ENCODE results near the gene IRF4.

IRF4 gene

DNA sequence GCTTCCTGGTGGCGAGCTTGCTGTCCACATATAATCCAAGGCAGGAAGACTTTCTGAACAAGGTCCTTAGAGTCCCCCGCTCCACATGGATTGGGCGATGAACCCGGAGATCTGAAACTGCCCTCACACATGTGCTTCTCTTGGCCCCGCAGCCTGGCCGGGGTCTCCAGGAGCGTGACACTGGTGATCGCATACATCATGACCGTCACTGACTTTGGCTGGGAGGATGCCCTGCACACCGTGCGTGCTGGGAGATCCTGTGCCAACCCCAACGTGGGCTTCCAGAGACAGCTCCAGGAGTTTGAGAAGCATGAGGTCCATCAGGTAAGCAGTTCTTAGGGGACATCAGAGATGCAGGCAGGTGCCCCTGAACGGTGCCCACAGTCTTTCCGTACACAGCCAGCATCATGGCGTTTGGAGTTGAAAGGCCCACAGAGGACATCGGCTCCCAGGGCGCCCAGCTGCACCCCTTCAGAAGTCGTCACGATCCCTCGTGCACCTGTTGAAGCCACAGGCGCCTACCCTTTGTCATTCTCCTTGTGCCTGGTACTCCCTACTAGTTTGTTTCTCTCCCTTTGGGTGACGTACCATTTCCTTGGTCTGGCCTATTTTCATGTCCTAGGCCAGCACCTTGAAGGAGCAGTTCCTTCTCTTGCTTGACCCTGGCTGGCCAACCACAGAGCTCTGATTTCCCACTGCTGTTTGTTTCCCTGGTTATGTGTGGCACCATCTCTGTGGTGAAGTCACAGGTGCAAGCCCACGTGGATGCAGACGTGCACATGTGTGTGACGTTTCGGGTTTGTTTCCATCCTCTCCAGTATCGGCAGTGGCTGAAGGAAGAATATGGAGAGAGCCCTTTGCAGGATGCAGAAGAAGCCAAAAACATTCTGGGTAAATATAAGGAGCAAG is 43.3 kb upstream of the IRF4 start:
- no peak overlapping the region for H3K4me3 ChIP-seq (ENCODE audit: extremely low read depth, insufficient read depth, low read length, poor library complexity, severe bottlenecking)
- no peaks in the 10 kb centered on the region for H3K4me1 ChIP-seq (ENCODE audit: control insufficient read depth, insufficient read depth, low read length, poor library complexity, severe bottlenecking)
- WGBS, 2 experiments (ENCODE audit: insufficient coverage in 2 of 2), result 91 to 92% methylated on average over 27 of the region's 27 CpGs
- H3K9me3 ChIP-seq (ENCODE audit: control insufficient read depth, low read length), result peaks cover 4% of the 10 kb centered on the region
- no peak overlapping the region for H3K27ac ChIP-seq (ENCODE audit: low read depth, low read length, severe bottlenecking)
- H3K36me3 ChIP-seq (ENCODE audit: control insufficient read depth, insufficient read depth, low read length), result peaks cover 13% of the 10 kb centered on the region

DNA sequence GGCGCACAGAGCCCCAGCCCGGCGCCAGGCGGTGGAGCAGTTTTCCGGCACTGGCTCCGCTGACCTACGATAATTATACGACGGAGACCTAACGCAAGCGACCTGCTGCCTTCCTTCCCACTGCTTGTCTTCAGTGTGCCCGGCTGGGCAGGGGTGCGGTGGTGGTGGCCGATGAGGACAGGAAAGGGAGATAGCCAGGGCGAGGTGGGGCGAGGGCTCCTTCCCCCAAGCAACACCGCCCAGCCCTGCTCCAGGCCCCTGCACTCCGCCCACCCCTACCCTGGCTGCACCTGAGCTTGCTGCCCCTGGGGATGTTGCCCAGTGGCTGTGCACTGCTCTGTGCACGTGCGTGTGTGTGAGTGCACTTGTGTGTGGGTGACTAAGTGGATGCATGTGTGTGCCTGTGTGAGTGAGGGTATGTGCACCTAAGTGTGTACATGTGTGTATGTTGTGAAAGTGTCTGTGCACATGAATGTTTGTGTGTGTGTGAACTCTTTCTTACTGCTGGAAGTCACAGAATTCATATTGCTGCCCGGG is 42.6 kb upstream of the IRF4 start:
- 88 to 92% methylated on average over 19 to 20 of the region's 21 CpGs for WGBS, 2 experiments (ENCODE audit: insufficient coverage in 2 of 2)
- Histone ChIP-seq H3K36me3 (ENCODE audit: control insufficient read depth, insufficient read depth, low read length) (peaks cover 13% of the 10 kb centered on the region), H3K9me3 (ENCODE audit: control insufficient read depth, low read length) (peaks cover 5% of the 10 kb centered on the region), H3K4me3 (ENCODE audit: extremely low read depth, insufficient read depth, low read length, poor library complexity, severe bottlenecking) (no peak overlapping the region), H3K4me1 (ENCODE audit: control insufficient read depth, insufficient read depth, low read length, poor library complexity, severe bottlenecking) (no peaks in the 10 kb centered on the region), H3K27ac (ENCODE audit: low read depth, low read length, severe bottlenecking) (no peak overlapping the region)

DNA sequence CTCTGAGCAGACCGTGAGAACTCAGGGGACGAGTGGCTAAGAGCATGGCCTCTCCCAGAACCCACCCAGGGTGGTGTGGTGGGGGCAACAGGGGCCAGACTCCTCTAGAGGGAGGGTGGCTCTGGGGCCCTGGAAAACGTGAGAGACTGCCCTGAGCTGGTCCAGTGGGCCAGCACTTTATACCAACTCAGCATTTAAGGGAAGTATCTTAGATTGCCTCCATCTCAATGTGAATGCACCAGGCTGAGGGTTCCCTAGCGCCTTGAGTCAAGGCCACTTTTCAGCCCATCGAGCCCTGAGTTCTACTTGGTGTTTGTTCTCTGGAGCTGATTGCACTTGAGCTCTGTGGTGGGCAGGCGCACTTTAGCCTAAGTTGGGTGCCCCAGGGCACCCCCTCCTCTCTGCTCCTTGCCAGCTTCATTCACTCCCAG is 42.0 kb upstream of the IRF4 start:
- 73 to 88% methylated on average over 5 to 6 of the region's 6 CpGs for WGBS, 2 experiments (ENCODE audit: insufficient coverage in 2 of 2)
- Histone ChIP-seq H3K36me3 (ENCODE audit: control insufficient read depth, insufficient read depth, low read length) (peaks cover 13% of the 10 kb centered on the region), H3K9me3 (ENCODE audit: control insufficient read depth, low read length) (peaks cover 5% of the 10 kb centered on the region), H3K4me3 (ENCODE audit: extremely low read depth, insufficient read depth, low read length, poor library complexity, severe bottlenecking) (no peak overlapping the region), H3K4me1 (ENCODE audit: control insufficient read depth, insufficient read depth, low read length, poor library complexity, severe bottlenecking) (no peaks in the 10 kb centered on the region), H3K27ac (ENCODE audit: low read depth, low read length, severe bottlenecking) (no peak overlapping the region)

DNA sequence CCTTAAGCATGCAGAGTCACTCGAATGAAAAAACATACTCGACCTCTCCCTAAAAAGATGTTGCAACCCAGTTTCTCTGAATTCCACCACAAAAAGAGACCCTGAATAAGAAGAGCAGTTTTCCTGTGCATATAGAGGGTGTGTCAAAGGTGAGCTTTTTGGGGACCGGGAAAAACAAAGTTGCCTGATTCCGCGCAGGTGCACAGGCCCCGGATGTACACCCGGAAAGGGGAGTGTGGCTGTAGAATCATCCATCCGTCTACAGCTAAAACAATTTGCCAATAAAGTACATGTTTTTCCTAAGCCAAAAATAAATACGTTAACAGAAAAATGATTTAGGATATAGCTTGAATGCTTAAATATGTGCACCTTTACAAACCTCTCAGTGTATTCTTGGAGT is 41.2 kb upstream of the IRF4 start:
- no peak overlapping the region for H3K27ac ChIP-seq (ENCODE audit: low read depth, low read length, severe bottlenecking)
- H3K4me3 ChIP-seq (ENCODE audit: extremely low read depth, insufficient read depth, low read length, poor library complexity, severe bottlenecking), result no peak overlapping the region
- H3K36me3 ChIP-seq (ENCODE audit: control insufficient read depth, insufficient read depth, low read length), result peaks cover 13% of the 10 kb centered on the region
- no peaks in the 10 kb centered on the region for H3K4me1 ChIP-seq (ENCODE audit: control insufficient read depth, insufficient read depth, low read length, poor library complexity, severe bottlenecking)
- WGBS, 2 experiments (ENCODE audit: insufficient coverage in 2 of 2), result 93 to 94% methylated on average over 4 to 5 of the region's 9 CpGs
- H3K9me3 ChIP-seq (ENCODE audit: control insufficient read depth, low read length), result peaks cover 8% of the 10 kb centered on the region

DNA sequence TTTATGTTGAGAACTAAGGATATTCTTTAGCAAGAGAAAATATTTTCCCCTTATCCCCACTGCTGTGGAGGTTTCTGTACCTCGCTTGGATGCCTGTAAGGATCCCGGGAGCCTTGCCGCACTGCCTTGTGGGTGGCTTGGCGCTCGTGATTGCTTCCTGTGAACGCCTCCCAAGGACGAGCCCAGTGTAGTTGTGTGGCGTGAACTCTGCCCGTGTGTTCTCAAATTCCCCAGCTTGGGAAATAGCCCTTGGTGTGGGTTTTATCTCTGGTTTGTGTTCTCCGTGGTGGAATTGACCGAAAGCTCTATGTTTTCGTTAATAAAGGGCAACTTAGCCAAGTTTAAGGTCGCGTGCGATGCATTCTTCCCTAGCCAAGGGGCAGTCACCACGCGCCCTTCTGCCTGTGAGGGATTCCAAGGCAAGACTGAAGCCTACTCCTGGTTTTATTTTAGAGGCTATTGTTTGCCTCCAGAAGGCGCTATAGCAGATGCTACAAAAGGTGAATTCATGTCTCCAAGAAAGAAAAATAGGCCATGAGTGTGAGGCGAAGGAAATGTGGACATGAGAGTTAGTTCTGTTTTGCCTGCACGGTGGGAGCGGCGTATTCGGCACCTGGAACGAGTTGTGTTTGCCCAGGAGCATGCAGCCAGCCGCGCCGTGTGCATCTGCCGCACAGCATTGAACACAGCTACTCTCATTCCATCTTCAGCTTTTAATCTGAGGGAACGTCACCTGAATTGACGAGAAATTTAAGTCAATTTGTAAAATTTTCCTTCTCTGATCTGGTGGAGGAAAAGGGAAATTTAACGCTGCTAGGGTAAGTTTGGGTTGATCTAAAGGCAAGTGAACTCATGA is 40.3 kb upstream of the IRF4 start:
- Histone ChIP-seq H3K36me3 (ENCODE audit: control insufficient read depth, insufficient read depth, low read length) (peaks cover 13% of the 10 kb centered on the region), H3K9me3 (ENCODE audit: control insufficient read depth, low read length) (peaks cover 9% of the 10 kb centered on the region), H3K4me1 (ENCODE audit: control insufficient read depth, insufficient read depth, low read length, poor library complexity, severe bottlenecking) (no peaks in the 10 kb centered on the region), H3K27ac (ENCODE audit: low read depth, low read length, severe bottlenecking) (no peak overlapping the region), H3K4me3 (ENCODE audit: extremely low read depth, insufficient read depth, low read length, poor library complexity, severe bottlenecking) (no peak overlapping the region)
- 89 to 90% methylated on average over 31 of the region's 31 CpGs for WGBS, 2 experiments (ENCODE audit: insufficient coverage in 2 of 2)

DNA sequence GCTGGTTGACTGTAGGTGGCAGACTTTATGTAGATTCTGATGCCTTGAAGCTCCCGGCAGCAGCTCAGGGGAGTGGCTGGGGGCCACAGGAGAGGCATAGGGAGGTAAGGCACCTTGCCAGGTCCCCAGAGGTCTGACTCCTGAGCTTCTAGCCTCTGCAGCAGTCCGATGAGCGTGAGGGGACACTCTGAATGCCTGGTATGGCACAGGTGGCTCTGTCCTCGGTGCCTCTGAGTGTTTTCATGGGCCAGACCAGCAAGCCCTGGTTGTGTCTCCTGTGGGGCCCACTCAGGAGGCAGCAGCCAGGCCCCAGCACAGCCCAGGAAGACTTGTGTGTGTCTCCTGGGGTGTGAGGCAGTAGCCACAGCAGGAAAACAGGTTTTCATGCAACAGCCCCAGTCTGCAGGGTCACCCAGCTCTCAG is 39.7 kb upstream of the IRF4 start:
- Histone ChIP-seq H3K36me3 (ENCODE audit: control insufficient read depth, insufficient read depth, low read length) (peaks cover 8% of the 10 kb centered on the region), H3K9me3 (ENCODE audit: control insufficient read depth, low read length) (peaks cover 9% of the 10 kb centered on the region), H3K4me3 (ENCODE audit: extremely low read depth, insufficient read depth, low read length, poor library complexity, severe bottlenecking) (no peak overlapping the region), H3K27ac (ENCODE audit: low read depth, low read length, severe bottlenecking) (no peak overlapping the region), H3K4me1 (ENCODE audit: control insufficient read depth, insufficient read depth, low read length, poor library complexity, severe bottlenecking) (no peaks in the 10 kb centered on the region)
- 67 to 80% methylated on average over 4 of the region's 4 CpGs for WGBS, 2 experiments (ENCODE audit: insufficient coverage in 2 of 2)

DNA sequence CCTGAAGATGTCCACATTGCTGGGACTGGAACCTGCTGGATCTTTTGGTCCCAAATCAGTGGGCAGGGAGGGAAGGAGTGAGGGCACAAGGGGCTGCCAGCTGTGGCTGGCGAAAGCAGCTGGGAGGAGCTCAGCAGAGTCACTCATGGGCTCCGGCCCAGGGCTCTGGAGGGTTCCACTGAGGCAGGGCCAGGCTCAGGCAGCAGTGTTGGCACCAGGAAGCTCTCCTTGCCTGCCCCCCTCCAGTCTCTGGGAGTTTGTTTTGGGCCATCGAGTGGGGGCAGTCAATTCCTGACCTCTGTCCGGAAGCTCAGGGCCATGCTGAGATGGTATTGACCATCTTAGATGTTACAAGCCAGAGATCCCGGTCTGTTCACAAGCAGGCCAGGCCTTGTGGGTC is 39.1 kb upstream of the IRF4 start:
- H3K9me3 ChIP-seq (ENCODE audit: control insufficient read depth, low read length), result peaks cover 9% of the 10 kb centered on the region
- H3K4me3 ChIP-seq (ENCODE audit: extremely low read depth, insufficient read depth, low read length, poor library complexity, severe bottlenecking), result no peak overlapping the region
- peaks cover 7% of the 10 kb centered on the region for H3K36me3 ChIP-seq (ENCODE audit: control insufficient read depth, insufficient read depth, low read length)
- H3K27ac ChIP-seq (ENCODE audit: low read depth, low read length, severe bottlenecking), result no peak overlapping the region
- WGBS, 2 experiments (ENCODE audit: insufficient coverage in 2 of 2), result 84 to 91% methylated on average over 5 of the region's 5 CpGs
- no peaks in the 10 kb centered on the region for H3K4me1 ChIP-seq (ENCODE audit: control insufficient read depth, insufficient read depth, low read length, poor library complexity, severe bottlenecking)

DNA sequence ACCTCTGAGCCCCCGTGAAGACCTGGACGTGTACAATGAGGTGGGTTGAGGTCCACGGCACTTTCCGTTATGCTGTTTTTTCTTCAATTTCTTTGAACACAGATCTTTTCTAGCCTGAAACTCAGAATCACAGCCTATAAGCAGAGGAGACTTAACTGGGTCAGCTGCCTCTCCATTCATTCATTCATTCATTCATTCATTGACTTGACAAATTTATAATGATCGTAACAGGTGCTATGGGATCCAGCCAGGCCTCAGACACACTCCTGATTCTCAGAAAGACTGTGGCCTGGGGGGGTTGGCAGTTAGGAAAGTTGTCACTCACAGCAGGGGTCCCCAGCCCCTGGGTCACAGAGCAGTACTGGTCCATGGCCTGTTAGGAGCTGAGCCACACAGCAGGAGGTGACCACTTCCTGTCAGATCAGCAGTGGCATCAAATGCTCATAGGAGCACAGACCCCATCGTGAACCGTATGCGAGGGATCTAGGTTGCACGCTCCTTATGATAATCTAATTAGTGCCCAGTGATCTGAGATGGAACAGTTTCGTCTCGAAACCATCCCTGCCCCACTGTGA is 38.6 kb upstream of the IRF4 start:
- WGBS, 2 experiments (ENCODE audit: insufficient coverage in 2 of 2), result 79 to 80% methylated on average over 11 of the region's 11 CpGs
- Histone ChIP-seq H3K9me3 (ENCODE audit: control insufficient read depth, low read length) (peaks cover 9% of the 10 kb centered on the region), H3K4me1 (ENCODE audit: control insufficient read depth, insufficient read depth, low read length, poor library complexity, severe bottlenecking) (no peaks in the 10 kb centered on the region), H3K27ac (ENCODE audit: low read depth, low read length, severe bottlenecking) (no peak overlapping the region), H3K36me3 (ENCODE audit: control insufficient read depth, insufficient read depth, low read length) (peaks cover 7% of the 10 kb centered on the region), H3K4me3 (ENCODE audit: extremely low read depth, insufficient read depth, low read length, poor library complexity, severe bottlenecking) (no peak overlapping the region)

DNA sequence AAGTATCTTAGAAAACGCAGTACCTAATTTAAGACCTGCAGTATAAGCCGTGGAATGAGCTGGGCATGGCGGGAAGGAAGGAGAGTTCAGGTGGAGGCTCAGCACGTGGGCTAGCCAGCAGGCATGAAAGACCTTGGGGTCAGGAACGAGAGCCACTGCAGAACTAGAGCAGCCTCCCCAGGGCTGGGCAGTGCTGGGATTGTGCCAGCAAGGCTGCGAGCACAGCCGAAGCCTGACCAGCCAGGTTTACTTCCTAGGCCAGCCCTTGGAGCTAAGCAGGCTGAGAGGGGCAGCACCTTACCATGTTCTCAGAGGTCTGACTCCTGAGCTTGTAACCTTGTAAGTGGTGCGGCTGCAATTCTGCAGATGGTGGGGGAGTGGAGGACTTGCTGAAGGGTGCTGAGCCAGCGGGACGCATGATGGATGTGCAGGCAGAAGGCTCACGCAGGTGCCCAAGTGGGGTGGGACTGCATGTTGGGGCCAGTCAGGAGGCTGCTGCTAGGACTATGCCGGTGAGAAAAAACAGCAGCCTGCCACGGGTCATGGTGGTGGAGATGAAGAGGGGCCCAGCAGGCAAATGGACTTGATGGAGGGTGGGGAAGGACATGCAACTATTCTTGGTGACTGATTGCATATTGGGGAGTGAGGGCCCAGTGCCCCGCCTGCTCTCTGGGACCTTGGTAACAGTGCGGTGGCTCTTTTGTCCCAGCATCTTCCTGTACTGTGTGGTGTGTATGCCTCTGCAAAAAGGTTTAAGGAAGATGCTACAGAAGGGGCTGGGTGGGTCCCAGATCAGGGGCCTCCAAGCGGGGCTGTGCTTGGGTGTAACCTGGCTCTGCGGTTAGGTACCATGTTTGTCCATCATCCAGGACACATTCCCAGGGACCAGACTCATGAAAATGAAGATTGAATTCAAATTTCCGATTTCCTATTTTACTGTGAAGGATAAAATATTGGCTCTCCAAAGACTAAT is 37.6 kb upstream of the IRF4 start:
- H3K36me3 ChIP-seq (ENCODE audit: control insufficient read depth, insufficient read depth, low read length), result peaks cover 3% of the 10 kb centered on the region
- whole genome bisulfite sequencing, 2 experiments (ENCODE audit: insufficient coverage in 2 of 2), result 88 to 92% methylated on average over 16 to 18 of the region's 18 CpGs
- H3K4me1 ChIP-seq (ENCODE audit: control insufficient read depth, insufficient read depth, low read length, poor library complexity, severe bottlenecking), result no peaks in the 10 kb centered on the region
- H3K9me3 ChIP-seq (ENCODE audit: control insufficient read depth, low read length), result peaks cover 9% of the 10 kb centered on the region
- no peak overlapping the region for H3K27ac ChIP-seq (ENCODE audit: low read depth, low read length, severe bottlenecking)
- no peak overlapping the region for H3K4me3 ChIP-seq (ENCODE audit: extremely low read depth, insufficient read depth, low read length, poor library complexity, severe bottlenecking)
